ENCODE results near the gene TUBA4B. TPM values are rescaled to one million over a fixed set of nuclear protein-coding genes. Genes with fewer than 3 reads are reported as not detected.
A peak's percentile ranks its signal among the peaks of the same experiment; 100 is the strongest.

TUBA4B gene
- total RNA-seq, 8 experiments from 2014 or later, result 0.13 to 0.28 (median 0.14) TPM; not detected in 5

- in situ Hi-C loops (cut with MboI; ENCODE audit: low pct_unique_long_range_greater_than_20kb in 2 of 9, low sequenced_read_pairs in 9 of 9, unreplicated experiment in 9 of 9), result no loop called here
- Histone ChIP-seq H3K4me3 (peak overlapping the region; percentile 16 to 84 (median 64)), H3K27ac (peak overlapping the region; percentile 77 to 90), H3K4me1 (replicated peaks in 1 of 2) (peaks cover 14 to 21% of the 10 kb centered on the region in 2 donors)
- WGBS, 10 experiments, result 10 to 54% (median 33%) methylated on average over 1 to 6 of the region's 9 CpGs; no CpG with 5 or more reads in 4 of the 10 experiments
- no peak for ATAC-seq (replicated peaks in 6 of 8)
Observed at GRCh38 chr2:219278655-219279150, 25.7 kb downstream of the TUBA4B start.

GRCh38 chr2:219279151-219279915, 26.3 kb downstream of the TUBA4B start, which contains the start of gene DNAJB2:
TSS of gene DNAJB2 (plus strand) at chr2:219279366. CDS start at chr2:219279834, 468 bp downstream.
- Histone ChIP-seq H3K4me1 (replicated peaks in 1 of 2) (peaks cover 14 to 19% of the 10 kb centered on the region in 2 donors), H3K27ac (peak within 1 kb of the TSS; percentile 90 to 94), H3K4me3 (peak within 1 kb of the TSS; percentile 44 to 84 (median 64))
- WGBS, 10 experiments, result 0% methylated on average over 2 to 3 of the region's 65 CpGs; no CpG with 5 or more reads in 8 of the 10 experiments
- in situ Hi-C loops (cut with MboI; ENCODE audit: low pct_unique_long_range_greater_than_20kb in 2 of 9, low sequenced_read_pairs in 9 of 9, unreplicated experiment in 9 of 9), result no loop called here
- ATAC-seq (replicated peaks in 6 of 8), result peak; percentile 85 to 94 (median 87)

GRCh38 chr2:219279916-219280516, 27.0 kb downstream of the TUBA4B start:
- peak overlapping the region; percentile 90 to 94 for H3K27ac ChIP-seq
- in situ Hi-C loops (cut with MboI; ENCODE audit: low pct_unique_long_range_greater_than_20kb in 2 of 9, low sequenced_read_pairs in 9 of 9, unreplicated experiment in 9 of 9), result no loop called here
- peak overlapping the region; percentile 44 to 84 (median 64) for H3K4me3 ChIP-seq
- ATAC-seq (replicated peaks in 6 of 8), result no peak
- WGBS, 10 experiments, result 41 to 69% (median 60%) methylated on average over 2 to 4 of the region's 12 CpGs; no CpG with 5 or more reads in 6 of the 10 experiments
- peaks cover 14 to 18% of the 10 kb centered on the region in 2 donors for H3K4me1 ChIP-seq (replicated peaks in 1 of 2)

GRCh38 chr2:219280651-219281050, 27.6 kb downstream of the TUBA4B start:
- Histone ChIP-seq H3K4me1 (replicated peaks in 1 of 2) (peaks cover 14 to 20% of the 10 kb centered on the region in 2 donors), H3K27ac (no peak overlapping the region), H3K4me3 (peak overlapping the region in 2 of 5 donors; percentile 64 to 84)
- WGBS, 10 experiments, result 83 to 100% (median 100%) methylated on average over 1 to 2 of the region's 4 CpGs; no CpG with 5 or more reads in 5 of the 10 experiments
- no peak for ATAC-seq (replicated peaks in 6 of 8)
- in situ Hi-C loops (cut with MboI; ENCODE audit: low pct_unique_long_range_greater_than_20kb in 2 of 9, low sequenced_read_pairs in 9 of 9, unreplicated experiment in 9 of 9), result no loop called here

GRCh38 chr2:219281588-219281987, 28.5 kb downstream of the TUBA4B start:
- no peak overlapping the region for H3K4me3 ChIP-seq
- ATAC-seq (replicated peaks in 6 of 8), result no peak
- 20 to 83% (median 70%) methylated on average over 1 to 6 of the region's 8 CpGs; no CpG with 5 or more reads in 3 of the 10 experiments for WGBS, 10 experiments
- no peak overlapping the region for H3K27ac ChIP-seq
- in situ Hi-C loops (cut with MboI; ENCODE audit: low pct_unique_long_range_greater_than_20kb in 2 of 9, low sequenced_read_pairs in 9 of 9, unreplicated experiment in 9 of 9), result no loop called here
- peaks cover 14 to 25% of the 10 kb centered on the region in 2 donors for H3K4me1 ChIP-seq (replicated peaks in 1 of 2)

GRCh38 chr2:219282375-219282774, 29.3 kb downstream of the TUBA4B start:
- peaks cover 14 to 25% of the 10 kb centered on the region in 2 donors for H3K4me1 ChIP-seq (replicated peaks in 1 of 2)
- WGBS, 10 experiments, result 0 to 100% (median 81%) methylated on average over 1 to 5 of the region's 5 CpGs; no CpG with 5 or more reads in 1 of the 10 experiments
- ATAC-seq (replicated peaks in 6 of 8), result no peak
- in situ Hi-C loops (cut with MboI; ENCODE audit: low pct_unique_long_range_greater_than_20kb in 2 of 9, low sequenced_read_pairs in 9 of 9, unreplicated experiment in 9 of 9), result no loop called here
- no peak overlapping the region for H3K27ac ChIP-seq
- no peak overlapping the region for H3K4me3 ChIP-seq

GRCh38 chr2:219282943-219283581, 30.0 kb downstream of the TUBA4B start:
- 25 to 100% (median 96%) methylated on average over 1 to 9 of the region's 17 CpGs; no CpG with 5 or more reads in 3 of the 10 experiments for WGBS, 10 experiments
- H3K27ac ChIP-seq, result no peak overlapping the region
- H3K4me3 ChIP-seq, result no peak overlapping the region
- H3K4me1 ChIP-seq (replicated peaks in 1 of 2), result peaks cover 11 to 21% of the 10 kb centered on the region in 2 donors
- in situ Hi-C loops (cut with MboI; ENCODE audit: low pct_unique_long_range_greater_than_20kb in 2 of 9, low sequenced_read_pairs in 9 of 9, unreplicated experiment in 9 of 9), result no loop called here
- ATAC-seq (replicated peaks in 6 of 8), result no peak

GRCh38 chr2:219284501-219285372, 31.7 kb downstream of the TUBA4B start:
- H3K4me1 ChIP-seq (replicated peaks in 1 of 2), result peaks cover 4 to 14% of the 10 kb centered on the region in 2 donors
- in situ Hi-C loops (cut with MboI; ENCODE audit: low pct_unique_long_range_greater_than_20kb in 2 of 9, low sequenced_read_pairs in 9 of 9, unreplicated experiment in 9 of 9), result no loop called here
- no peak overlapping the region for H3K4me3 ChIP-seq
- no peak for ATAC-seq (replicated peaks in 6 of 8)
- 80 to 100% (median 93%) methylated on average over 1 to 11 of the region's 16 CpGs; no CpG with 5 or more reads in 6 of the 10 experiments for WGBS, 10 experiments
- no peak overlapping the region for H3K27ac ChIP-seq

GRCh38 chr2:219285373-219285735, 32.3 kb downstream of the TUBA4B start:
- Histone ChIP-seq H3K27ac (peak overlapping the region in 1 of 2 donors; percentile 58), H3K4me3 (no peak overlapping the region), H3K4me1 (replicated peaks in 1 of 2) (peaks cover under 1 to 8% of the 10 kb centered on the region in 2 donors)
- no peak for ATAC-seq (replicated peaks in 6 of 8)
- 71 to 100% (median 90%) methylated on average over 1 to 8 of the region's 12 CpGs; no CpG with 5 or more reads in 4 of the 10 experiments for WGBS, 10 experiments
- in situ Hi-C loops (cut with MboI; ENCODE audit: low pct_unique_long_range_greater_than_20kb in 2 of 9, low sequenced_read_pairs in 9 of 9, unreplicated experiment in 9 of 9), result no loop called here

GRCh38 chr2:219285894-219286425, 32.9 kb downstream of the TUBA4B start:
- 0 to 60% (median 32%) methylated on average over 1 to 4 of the region's 17 CpGs; no CpG with 5 or more reads in 6 of the 10 experiments for WGBS, 10 experiments
- no peak overlapping the region for H3K4me3 ChIP-seq

GRCh38 chr2:219286436-219287115, 33.5 kb downstream of the TUBA4B start:
- peak in 6 of 8 experiments; percentile 2 to 43 (median 28) for ATAC-seq (replicated peaks in 6 of 8)
- Histone ChIP-seq H3K27ac (peak overlapping the region in 1 of 2 donors; percentile 44), H3K4me3 (no peak overlapping the region), H3K4me1 (replicated peaks in 1 of 2) (peaks cover 0 to 7% of the 10 kb centered on the region in 2 donors)
- WGBS, 10 experiments, result 20 to 84% (median 78%) methylated on average over 1 to 10 of the region's 12 CpGs; no CpG with 5 or more reads in 4 of the 10 experiments
- in situ Hi-C loops (cut with MboI; ENCODE audit: low pct_unique_long_range_greater_than_20kb in 2 of 9, low sequenced_read_pairs in 9 of 9, unreplicated experiment in 9 of 9), result no loop called here

More at GRCh38 chr2:219285894-219286425, 32.9 kb downstream of the TUBA4B start:
- in situ Hi-C loops (cut with MboI; ENCODE audit: low pct_unique_long_range_greater_than_20kb in 2 of 9, low sequenced_read_pairs in 9 of 9, unreplicated experiment in 9 of 9), result no loop called here
- peaks cover 0 to 7% of the 10 kb centered on the region in 2 donors for H3K4me1 ChIP-seq (replicated peaks in 1 of 2)
- peak; percentile 67 to 84 (median 80) for ATAC-seq (replicated peaks in 6 of 8)
- H3K27ac ChIP-seq, result peak overlapping the region in 1 of 2 donors; percentile 58
